ENCODE measurements around the gene OVCH1.

Gene OVCH1

DNA sequence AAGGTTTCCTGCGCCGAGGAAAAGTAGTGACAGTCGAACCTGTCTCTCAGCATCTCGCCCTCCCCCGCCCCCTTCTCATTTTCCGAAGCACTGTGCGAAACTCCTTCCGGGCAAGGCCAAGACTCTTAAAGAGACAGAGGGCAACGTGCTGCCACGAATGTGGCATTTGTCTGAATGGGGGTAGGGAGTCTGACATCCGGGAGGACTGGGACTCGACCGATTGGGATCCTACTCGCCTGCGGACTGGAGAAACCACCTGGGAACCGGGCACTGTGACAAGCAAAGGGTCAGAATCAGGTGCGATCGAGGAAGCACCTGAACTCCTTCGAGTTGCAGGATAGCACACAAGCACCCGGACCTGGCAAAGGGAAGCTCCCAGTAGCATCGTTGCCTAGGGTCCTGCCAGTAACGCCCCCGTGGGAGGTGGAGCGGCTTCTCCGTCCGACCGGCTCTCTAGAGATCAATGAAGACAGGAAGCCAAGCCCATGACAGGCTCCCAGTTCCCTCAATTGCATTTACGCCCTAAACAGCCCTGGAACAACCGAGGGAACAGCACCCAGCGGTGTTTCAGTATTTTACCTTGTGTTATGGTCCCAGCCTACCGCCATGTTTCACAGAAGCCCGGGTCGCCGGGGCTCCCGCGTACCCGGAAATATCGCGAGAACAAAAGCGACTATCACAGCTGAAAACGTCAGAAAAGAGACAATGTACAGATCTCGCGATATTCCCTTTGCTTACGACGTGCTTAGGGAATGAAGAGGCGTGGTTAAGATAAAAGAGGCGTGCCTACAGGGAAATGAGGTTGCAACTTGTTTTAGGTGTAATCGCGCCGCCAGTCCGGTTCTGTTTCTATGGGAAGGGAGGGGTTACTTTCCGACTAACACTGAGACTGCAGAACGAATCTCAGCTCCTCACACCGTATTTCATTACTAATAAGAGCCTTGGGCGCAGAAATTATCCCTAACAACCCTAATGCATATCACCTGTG, 116.7 kb downstream of the OVCH1 start, which contains the start of gene ERGIC2:
ERGIC2 (minus strand) TSS at position 637 of the 988 bp plus-strand sequence. CDS start 9,539 bp downstream, outside the sequence.
- peaks cover 0 to 12% (median 6%) of the 10 kb centered on the region in 4 donors for H3K4me1 ChIP-seq
- no peaks in the 10 kb centered on the region for H3K36me3 ChIP-seq
- TF ChIP-seq CTCF (IDR thresholded peaks at IDR 0.05) = no peak
- DNase-seq = peak; percentile 91 to 95
- no peaks in the 10 kb centered on the region for H3K9me3 ChIP-seq
- peak within 1 kb of the TSS; percentile 65 to 79 for H3K4me3 ChIP-seq
- no peaks in the 10 kb centered on the region for H3K27me3 ChIP-seq
- intact Hi-C loops (cut with DNase I; ENCODE audit: low total_unique reads) = loop anchor here (5.0 kb wide), 1 partner anchor 1316 kb away; the partner anchor contains the start of gene IPO8
- peak within 1 kb of the TSS; percentile 74 to 81 for H3K27ac ChIP-seq
